HepG2 (cell line): ENCODE data around the gene TYMP.

Experiments
- BHLHE40 ChIP-seq: IDR thresholded peaks from 2 replicates; pipeline ENCODE4 v1.6.1; 2011; ENCODE audit warnings: low read length, improper control_type of control experiment
- CBX2 ChIP-seq, 2 experiments: fragments of 200-600 bp in 1 of 2; sonication (generic); formaldehyde crosslinking in 1 of 2; IDR thresholded peaks; 2 replicates each; pipeline versions ENCODE4 v1.7.0 to v1.8.1; 2018 to 2022; ENCODE audit warnings: low read depth in 2 of 2, low read length in 1 of 2, mild to moderate bottlenecking in 1 of 2, missing genetic modification reagents in 1 of 2
- CREB1 ChIP-seq, 2 experiments: fragments of 450-650 bp in 1 of 2; IDR thresholded peaks; 2 replicates each; pipeline ENCODE4 v1.6.1; 2016 to 2017; ENCODE audit warnings: control low read depth in 1 of 2, mild to moderate bottlenecking in 1 of 2, missing compliant biosample characterization in 1 of 2, missing genetic modification characterization in 1 of 2
- CTCF ChIP-seq: sonication (generic); formaldehyde crosslinking; IDR thresholded peaks from 2 replicates; pipeline ENCODE4 v1.5.0; 2020; ENCODE audit warnings: mild to moderate bottlenecking, missing genetic modification reagents, moderate library complexity
- RAD21 ChIP-seq: fragments of 450-650 bp; formaldehyde crosslinking; IDR thresholded peaks from 2 replicates; pipeline ENCODE4 v1.5.0; 2020; ENCODE audit warnings: mild to moderate bottlenecking
- STAT6 ChIP-seq: sonication (generic); formaldehyde crosslinking; IDR thresholded peaks from 2 replicates; pipeline ENCODE4 v1.4.0; 2020; ENCODE audit warnings: missing genetic modification reagents, mild to moderate bottlenecking, borderline replicate concordance
- ZBTB34 ChIP-seq: sonication (generic); formaldehyde crosslinking; IDR thresholded peaks from 2 replicates; pipeline ENCODE4 v1.8.0; 2022; ENCODE audit warnings: mild to moderate bottlenecking, missing genetic modification reagents

- TF ChIP-seq CREB1 (IDR thresholded peaks at IDR 0.05) (no peak), CREB1 (CRISPR knock-in tag; IDR thresholded peaks at IDR 0.05) (no peak), BHLHE40 (no peak), STAT6 (CRISPR knock-in tag) (no peak), ZBTB34 (CRISPR knock-in tag) (no peak), RAD21 (no peak), CBX2 (IDR thresholded peaks at IDR 0.05; ENCODE audit: low read depth, low read length) (no peak), CBX2 (CRISPR knock-in tag; IDR thresholded peaks at IDR 0.05; ENCODE audit: low read depth) (no peak), CTCF (no peak)
These were observed 16.6 kb downstream of the TYMP start for GRCh38 chr22:50513175-50513574.
